ENCODE data around the gene TCP11.

TCP11 gene

GRCh38 chr6:35141007-35141655, at the start of gene TCP11:
Gene TCP11, minus strand, starts transcription at chr6:35141339. Its CDS starts 469 bp downstream, at chr6:35140870.
- no peak for DNase-seq (ENCODE audit: low read depth in 2 of 2)

- DNase-seq (ENCODE audit: low read depth in 2 of 2) = no peak
These were observed 49.2 kb upstream of the TCP11 start for GRCh38 chr6:35190306-35190705.

DNA sequence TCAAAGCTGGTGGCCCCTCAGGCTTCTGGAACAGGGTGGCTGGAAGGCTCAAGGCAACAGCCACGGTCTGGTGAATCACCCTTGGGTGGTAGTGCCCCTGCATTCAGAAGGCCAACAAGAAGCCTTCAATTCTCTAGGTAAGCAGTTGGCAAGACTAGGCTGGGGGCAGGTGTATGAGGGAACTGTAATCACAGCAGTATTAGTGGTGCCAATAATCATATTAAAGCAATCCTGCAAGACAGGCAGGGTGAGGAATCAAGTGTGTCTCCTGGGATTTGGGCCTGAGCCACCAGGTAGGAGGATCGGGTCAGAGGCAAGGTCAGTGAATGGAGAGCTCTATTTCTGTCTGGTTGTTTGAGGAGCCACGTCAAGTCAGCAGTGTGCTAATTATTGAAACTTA, 47.7 kb upstream of the TCP11 start:
- no peak for DNase-seq (ENCODE audit: low read depth in 2 of 2)

DNA sequence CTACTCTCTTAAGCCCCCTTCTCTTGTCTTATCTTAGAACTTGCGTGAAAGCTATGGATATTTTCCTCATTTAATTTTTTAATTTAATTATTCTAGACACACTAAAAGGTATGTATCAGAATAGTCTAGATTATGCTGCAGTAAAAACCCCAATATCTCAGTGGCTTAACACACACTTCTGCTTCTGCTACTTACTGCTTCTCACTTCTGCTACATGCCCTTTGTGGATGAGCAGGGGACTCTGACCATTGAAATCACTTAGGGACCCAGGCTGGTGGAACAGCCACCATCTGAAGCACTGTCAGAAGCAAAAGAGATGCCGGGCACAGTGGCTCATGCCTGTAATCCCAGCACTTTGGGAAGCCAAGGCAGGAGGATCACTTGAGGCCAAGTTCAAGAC, 45.4 kb upstream of the TCP11 start:
- no peak for DNase-seq (ENCODE audit: low read depth in 2 of 2)

- DNase-seq (ENCODE audit: low read depth in 2 of 2) = no peak
These were observed 44.8 kb upstream of the TCP11 start for GRCh38 chr6:35185971-35186370.

DNA sequence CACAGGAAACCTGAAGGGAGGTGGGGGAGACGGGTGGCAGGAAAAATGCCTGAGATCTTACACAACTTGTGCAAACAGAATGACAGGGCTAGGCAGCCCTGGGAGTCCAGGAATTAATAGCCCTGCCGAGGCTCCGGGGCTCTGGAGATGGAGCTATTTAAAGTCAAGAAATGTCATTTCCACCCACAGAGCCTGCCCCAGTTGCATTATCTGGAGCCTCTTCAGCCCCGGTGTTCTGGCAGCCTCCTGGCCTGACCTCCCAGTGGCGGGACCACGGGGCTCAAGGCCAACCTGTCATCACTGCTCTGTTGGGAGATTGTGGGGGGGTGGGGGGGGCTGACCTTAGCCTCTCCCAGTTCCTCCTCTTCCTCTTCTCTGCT, 44.2 kb upstream of the TCP11 start:
- no peak for DNase-seq (ENCODE audit: low read depth in 2 of 2)

DNA sequence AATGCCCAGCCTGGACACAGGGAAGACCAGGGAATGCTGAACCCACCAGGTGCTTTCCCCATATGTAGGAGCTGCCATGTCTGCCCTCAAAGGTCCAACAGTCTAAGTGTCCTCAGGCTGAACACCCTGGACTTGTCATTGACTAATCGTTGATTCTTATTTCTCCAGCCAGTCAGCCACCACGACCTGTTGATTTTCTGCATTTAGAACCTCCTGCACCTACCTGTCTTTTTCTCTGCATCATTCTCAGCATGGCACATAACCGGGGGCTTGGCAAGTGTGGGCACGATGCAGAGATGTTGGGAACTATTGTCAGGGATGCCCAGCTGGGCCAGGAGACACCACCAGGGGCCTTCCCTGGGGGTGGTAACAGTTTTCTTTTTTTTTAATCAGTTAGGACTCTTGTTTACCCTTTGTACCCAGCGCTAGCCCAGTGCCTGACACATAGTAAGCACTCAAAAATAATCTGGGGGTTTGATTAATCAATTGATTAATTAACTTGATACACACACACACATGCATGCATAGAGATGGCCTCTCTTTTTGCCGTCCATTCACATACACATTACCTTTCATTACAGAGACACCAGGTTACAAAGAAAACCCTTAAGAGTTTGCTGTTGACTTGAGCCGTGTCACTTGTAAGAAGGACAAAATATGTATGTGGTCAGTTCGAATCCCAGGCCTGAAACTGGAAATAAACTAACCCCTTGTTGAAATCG, 43.6 kb upstream of the TCP11 start:
- no peak for DNase-seq (ENCODE audit: low read depth in 2 of 2)

- DNase-seq (ENCODE audit: low read depth in 2 of 2) = no peak
These were observed 42.8 kb upstream of the TCP11 start for GRCh38 chr6:35183935-35184334.

GRCh38 chr6:35183281-35183680, 42.1 kb upstream of the TCP11 start:
- no peak for DNase-seq (ENCODE audit: low read depth in 2 of 2)

DNA sequence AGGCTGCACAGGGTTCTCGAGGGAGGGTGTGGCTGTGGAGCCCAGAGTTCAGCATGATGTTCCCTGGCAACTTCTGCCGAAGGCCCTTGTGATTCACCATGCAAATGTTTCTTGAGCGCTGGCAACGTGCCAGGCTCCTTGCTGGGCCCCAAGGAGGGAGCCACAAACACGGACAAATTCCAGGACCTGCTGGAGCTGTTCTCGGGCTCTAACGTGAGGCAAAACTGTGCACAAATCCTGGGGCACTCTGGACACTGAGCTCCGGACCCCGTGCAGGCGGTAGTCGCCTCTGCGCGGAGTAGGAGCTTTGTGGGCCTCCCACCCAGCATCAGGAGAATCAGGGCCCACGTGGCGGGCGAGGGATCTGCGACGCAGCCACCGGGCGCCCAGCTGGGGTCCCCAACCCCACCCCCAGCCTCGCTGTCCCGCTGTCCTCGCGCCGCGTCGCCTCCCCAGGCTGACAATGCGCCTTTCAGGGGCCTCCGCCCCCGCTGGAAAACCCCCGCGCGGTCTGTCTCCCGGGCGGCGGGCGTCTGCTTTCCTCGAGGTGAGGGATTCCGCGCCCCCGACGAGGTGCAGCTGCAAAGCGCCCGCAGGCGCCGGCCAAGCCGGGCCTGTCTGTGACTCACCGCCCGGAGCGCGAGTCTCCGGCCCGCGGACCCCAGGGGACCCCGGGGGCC, 40.9 kb upstream of the TCP11 start:
- no peak for DNase-seq (ENCODE audit: low read depth in 2 of 2)

DNA sequence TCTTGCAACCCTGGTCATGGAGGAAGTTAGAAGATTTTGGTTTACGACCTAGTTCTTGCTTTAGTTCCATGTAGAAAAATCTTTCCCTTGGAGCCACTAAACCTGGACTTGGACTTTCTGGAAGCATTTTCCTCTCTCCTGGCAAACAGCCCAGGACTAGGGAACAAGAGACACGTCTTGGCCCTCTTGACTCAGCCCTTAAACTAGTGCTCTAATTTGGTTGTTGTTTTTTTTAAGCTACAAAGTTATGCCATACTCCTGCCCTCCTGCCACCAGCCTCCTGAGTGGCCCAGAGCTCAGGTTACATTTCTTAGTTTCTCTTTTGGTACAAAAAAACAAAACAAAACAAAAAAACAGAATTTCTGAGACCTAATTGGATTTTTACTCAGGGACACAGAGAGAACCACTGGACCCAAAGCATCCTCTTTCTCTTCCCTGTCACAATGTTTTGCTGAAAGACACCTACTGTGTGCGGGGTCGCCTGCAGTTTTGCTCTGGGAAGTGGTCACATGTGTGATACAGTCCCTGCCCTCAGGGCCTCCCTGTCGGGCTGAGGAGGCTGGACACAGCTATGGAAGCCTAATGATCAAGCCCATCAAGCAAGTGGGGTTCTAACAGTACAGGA, 40.3 kb upstream of the TCP11 start:
- no peak for DNase-seq (ENCODE audit: low read depth in 2 of 2)

DNA sequence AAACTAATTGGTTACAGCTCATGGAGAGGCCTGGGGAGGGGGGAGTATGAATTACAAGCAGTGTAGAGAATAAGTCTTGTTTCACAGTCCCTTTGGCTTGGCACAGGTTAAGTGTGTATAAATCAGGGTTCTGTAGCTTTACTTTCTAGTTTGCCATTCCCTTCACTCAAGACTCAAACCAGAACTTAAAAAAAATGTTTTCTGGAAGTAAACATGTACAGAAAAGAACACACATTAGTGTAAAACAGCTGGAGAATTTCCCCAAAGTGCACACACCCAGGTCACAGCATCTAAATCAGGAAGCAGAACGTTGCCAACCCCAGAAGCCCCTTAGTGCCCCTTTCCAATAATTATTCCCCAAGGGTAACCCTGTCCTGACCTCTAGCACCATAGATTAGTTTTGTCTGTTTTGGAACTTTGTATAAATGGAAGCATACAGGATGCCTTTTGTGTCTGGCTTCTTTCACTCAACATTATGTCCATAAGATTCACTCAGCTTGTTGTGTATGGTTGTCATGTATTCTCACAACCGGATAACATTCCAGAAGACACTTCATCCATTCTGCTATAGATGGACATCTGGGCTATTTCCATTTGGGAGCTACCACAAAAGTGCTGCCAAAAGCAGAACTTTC, 38.9 kb upstream of the TCP11 start:
- DNase-seq (ENCODE audit: low read depth in 2 of 2) = no peak

DNA sequence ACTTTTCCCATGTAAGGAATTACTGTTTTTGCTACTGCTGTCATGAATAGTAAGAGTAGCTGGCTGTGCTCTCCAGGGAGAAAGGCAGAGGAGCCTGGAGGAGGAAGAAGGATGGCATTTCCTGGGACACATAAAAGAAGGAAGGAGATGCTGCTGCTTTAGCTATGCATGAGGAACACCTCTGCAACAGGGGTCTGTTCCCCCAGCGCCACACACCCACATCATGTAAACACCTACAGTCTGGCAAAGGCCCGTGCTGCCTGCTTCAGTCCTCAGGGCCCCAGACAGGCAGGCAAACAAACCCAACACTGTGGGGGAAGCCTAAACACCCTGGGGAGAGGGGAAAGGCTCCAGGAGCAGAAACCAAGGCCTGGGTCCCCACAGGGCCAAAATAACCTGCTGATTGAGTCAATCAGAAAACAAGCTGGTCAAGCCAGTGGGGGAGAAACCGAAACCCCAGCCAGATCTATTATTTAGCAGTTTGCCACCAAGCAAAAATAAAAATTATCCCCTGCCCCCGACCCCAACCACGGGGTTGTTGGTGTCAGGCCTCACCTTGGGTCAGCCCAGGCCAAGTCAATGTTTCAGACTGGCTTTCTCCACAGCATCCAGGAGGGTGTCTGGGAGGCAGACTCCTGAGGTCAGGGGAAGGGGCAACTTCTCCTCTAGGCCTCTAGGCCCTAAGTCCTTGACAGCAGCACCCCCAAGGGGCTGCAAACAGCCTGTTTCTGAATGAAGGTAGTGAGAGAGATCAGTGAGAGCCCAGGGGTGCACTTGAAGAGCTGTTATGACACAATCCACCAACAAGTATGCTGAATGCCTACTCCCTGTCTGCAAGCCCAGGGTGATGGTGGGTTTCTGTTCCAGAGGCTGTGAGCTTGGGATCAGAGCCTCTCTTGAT, 38.0 kb upstream of the TCP11 start:
- DNase-seq (ENCODE audit: low read depth in 2 of 2) = no peak

- no peak for DNase-seq (ENCODE audit: low read depth in 2 of 2)
These were observed 36.9 kb upstream of the TCP11 start for GRCh38 chr6:35178012-35178411.

- no peak for DNase-seq (ENCODE audit: low read depth in 2 of 2)
These were observed 36.5 kb upstream of the TCP11 start for GRCh38 chr6:35177596-35177995.

DNA sequence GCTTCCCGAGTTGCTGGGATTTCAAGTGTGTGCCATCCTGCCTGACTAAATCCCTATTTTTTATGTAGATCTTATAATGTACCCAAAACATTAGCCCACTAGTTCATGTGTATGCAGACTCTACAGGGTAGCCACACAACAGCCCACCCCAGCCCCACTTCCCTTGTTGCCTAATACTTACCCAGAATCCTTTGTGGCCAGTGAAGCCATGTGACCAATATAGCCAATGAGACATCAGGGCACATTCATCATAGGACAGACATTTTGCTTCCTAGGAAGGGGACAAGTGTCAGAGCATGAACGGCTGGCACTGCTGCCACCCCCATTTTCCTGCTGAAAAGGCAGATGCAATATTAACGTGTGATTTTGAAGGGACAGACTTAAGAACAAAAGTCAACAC, 36.0 kb upstream of the TCP11 start:
- no peak for DNase-seq (ENCODE audit: low read depth in 2 of 2)

DNA sequence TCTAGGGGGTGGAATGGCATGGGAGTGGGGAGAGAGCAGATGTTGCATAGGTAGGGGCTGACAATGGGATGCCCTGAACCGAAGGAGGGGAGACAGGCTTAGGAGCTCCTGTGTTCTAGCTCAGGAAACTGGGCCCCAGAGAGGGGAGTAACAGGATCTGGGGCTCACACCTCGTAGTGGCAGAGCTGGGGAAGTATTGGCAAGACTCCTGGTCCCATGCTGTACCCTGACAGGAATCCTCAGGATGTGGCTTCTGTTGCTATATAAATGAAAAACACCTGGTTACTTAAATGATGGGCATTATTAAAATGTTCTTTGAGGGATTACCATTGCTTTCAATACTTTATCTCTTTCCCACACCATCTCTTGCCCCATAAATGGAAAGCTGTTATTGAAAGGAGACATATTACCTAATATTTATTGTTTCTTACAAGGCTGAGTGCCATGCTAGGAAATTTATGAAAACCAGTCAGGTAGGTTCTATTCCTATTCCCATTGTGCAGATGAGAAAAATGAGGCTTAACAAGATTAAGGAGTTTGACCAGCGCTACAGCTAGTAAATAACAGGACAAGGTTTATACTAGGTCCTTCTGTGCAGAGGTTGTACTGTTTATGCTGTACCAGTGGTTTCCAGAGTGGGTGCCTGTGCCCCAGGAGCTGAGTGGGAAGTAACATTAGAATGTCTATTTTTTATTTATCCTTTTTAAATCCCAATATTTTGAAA, 35.3 kb upstream of the TCP11 start:
- DNase-seq (ENCODE audit: low read depth in 2 of 2) = no peak

DNA sequence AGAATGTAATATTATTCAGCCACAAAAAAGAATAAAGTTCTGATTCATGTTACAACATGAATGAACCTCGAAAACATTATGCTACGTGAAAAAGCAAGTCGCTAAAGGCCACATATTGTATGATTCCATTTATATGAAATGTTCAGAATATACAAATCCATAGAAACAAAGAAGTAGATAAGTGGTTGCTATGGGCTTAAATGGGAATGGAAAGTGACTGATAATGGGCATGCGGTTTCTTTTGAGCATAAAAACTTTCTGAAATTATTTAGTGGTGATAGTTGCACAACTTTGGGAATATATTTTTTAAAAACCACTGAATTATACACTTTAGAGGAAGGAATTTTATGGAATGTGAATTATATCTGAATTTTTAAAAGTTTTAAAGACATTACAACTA, 33.4 kb upstream of the TCP11 start:
- DNase-seq (ENCODE audit: low read depth in 2 of 2) = no peak

DNA sequence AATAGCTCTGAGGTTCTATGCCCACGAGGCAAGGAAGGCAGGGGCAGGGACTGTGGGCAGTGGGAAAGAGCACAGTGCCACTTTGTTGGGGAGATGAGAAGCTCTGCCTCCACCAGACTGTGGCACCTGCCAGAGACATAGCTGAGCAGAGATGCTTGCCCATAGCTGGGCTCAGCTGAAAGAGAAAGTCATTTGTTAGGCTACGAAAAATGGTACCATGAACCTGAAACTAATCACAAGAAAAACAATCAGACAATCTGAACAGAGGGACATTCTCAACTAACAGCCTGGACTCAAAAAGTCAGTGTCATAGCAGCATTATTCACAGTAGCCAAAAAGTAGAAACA, 32.9 kb upstream of the TCP11 start:
- DNase-seq (ENCODE audit: low read depth in 2 of 2) = no peak

DNA sequence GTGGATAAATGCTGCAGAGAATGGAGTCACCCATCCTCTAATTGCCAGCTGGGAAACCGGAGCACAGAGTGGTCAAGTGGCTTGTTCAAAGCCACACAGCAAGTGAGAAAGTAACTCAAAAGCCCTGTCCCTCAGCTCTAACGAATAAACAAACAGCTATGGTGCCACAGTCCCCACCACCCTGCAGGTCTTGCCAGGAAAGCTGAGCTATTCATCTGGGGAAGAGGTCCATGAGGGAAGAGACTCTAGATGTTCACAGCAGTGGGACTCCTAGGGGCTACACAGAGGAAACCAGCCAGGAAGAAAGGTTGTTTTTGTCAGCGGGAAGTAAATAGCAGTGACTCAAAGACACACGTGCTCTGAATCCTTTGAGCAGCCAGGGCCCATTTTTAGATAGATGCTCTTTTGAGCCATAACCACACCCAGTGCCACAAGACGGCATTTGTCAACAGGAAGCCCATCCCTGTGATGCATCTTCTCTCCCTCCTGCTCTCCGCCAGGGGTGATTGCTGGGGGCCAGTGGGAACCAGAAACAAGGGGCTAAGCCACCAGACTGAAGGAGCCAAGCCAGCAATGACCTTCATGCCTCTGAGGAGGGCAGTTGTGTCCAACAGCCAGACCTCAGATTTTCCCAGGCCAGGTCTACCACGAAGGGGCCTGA, 32.4 kb upstream of the TCP11 start:
- no peak for DNase-seq (ENCODE audit: low read depth in 2 of 2)

Measured in activated CD4-positive, alpha-beta T cell treated with anti-CD3 and anti-CD28 coated beads for 24 hours (primary cell).